GM12874 (cell line): ENCODE data around the gene CMC2.

Experiments used
- TF ChIP-seq, protein P1 (sequence below): IDR thresholded peaks from 2 replicates; pipeline ENCODE4 v1.5.1; 2011; ENCODE audit warnings: low read depth, mild to moderate bottlenecking, control low read depth, low read length, moderate library complexity; ENCODE audit not compliant: insufficient read depth

Gene CMC2

DNA sequence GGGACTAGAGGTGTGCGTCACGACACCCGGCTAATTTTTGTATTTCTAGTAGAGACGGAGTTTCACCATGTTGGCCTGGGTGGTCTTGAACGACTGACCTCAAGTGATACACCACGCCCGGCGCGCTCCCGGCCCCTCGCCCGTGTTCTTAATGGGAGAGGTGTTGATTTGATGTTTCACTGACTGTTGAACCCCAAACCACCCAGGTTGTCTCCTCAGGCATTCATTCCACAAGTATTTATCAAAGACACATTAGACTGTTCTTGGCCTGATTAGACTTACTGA is 1.8 kb upstream of the CMC2 start:
- TF ChIP-seq, protein P1, sequence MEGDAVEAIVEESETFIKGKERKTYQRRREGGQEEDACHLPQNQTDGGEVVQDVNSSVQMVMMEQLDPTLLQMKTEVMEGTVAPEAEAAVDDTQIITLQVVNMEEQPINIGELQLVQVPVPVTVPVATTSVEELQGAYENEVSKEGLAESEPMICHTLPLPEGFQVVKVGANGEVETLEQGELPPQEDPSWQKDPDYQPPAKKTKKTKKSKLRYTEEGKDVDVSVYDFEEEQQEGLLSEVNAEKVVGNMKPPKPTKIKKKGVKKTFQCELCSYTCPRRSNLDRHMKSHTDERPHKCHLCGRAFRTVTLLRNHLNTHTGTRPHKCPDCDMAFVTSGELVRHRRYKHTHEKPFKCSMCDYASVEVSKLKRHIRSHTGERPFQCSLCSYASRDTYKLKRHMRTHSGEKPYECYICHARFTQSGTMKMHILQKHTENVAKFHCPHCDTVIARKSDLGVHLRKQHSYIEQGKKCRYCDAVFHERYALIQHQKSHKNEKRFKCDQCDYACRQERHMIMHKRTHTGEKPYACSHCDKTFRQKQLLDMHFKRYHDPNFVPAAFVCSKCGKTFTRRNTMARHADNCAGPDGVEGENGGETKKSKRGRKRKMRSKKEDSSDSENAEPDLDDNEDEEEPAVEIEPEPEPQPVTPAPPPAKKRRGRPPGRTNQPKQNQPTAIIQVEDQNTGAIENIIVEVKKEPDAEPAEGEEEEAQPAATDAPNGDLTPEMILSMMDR = no peak

DNA sequence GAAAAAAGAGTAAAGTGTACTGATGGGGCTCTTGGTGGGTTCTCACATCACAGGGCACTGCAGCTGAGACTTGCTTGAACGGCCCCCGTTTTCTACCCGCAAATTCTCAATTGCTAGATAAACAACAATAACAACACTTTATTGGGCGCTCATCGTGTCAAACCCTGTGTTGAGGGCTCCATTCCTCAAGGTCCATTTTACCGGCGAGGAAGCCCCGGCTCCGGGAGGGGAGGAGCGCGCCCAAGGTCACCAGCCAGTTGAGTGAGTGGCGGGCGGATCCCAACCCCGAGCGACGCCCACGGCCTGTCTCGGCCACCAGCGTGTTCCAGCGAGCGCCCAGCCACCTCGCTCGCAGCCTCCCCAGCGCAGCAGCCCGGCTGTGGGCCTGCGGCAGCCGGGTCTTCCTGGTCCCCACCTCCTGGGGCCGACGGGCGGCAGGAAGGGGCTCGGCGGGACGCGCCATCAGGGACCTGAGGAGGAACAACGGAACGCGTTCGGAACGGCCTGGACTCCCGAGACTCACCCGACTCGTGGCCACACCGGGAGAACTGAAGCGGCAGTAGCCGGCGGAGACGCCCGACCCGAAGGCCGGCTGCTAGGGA is 373 bp downstream of the CMC2 start:
- TF ChIP-seq, protein P1 = no peak

DNA sequence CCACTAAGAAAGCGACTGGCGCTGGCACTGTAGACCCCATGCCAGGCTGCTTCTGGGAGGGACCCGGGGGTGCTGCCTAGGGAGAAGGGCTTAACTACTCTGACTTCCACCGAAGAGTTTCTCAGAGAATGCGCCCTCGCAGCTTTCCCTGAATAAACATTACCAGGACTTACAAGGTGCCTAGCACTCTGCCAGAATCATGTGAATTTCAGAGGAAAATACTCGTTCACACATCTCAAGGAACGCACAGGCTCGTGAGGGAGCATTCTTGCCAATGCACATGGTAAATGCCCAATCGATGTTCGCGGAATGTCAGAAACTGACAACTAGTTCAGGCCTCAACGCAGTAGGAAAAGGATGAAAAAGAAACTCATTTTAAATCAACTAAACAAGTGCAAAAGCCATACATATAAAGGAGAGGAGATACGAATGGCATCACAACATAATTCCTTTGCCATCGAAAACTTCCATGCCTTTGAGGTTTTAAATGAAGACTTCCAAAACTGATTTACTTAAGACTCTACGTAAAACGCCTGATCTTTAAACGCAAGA is 999 bp downstream of the CMC2 start:
- TF ChIP-seq, protein P1 = no peak

DNA sequence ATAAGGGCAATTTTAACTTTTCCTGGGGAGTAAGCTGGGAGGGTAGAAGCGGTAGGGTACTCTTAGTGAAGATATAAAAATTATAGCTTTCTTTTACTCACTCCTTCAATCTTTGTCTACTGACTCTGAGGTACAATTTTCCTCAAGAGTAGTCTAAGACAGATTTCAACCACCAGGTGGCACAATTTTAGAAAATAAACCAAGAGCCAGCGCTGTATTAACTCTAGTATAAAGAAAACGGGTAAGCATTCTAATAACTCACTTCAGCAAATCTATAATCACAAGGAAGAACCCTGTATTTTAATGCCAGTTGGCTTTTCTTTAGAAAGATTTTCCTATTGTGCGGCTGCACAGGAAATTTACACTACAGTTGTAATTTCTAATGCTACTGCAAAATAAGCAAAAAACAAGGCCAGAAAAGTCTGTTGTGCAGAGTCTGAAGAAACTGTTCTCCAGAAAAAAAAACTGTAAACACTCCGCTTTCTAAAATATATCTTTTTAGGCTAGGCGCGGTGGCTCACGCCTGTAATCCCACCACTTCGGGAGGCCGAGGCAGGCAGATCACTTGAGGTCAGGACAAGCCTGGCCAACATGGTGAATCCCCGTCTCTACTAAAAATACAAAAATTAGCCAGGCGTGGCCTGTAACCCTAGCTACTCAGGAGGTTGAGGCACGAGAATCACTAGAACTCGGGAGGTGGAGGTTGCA is 1.9 kb downstream of the CMC2 start:
- TF ChIP-seq, protein P1 = peak; percentile 32

DNA sequence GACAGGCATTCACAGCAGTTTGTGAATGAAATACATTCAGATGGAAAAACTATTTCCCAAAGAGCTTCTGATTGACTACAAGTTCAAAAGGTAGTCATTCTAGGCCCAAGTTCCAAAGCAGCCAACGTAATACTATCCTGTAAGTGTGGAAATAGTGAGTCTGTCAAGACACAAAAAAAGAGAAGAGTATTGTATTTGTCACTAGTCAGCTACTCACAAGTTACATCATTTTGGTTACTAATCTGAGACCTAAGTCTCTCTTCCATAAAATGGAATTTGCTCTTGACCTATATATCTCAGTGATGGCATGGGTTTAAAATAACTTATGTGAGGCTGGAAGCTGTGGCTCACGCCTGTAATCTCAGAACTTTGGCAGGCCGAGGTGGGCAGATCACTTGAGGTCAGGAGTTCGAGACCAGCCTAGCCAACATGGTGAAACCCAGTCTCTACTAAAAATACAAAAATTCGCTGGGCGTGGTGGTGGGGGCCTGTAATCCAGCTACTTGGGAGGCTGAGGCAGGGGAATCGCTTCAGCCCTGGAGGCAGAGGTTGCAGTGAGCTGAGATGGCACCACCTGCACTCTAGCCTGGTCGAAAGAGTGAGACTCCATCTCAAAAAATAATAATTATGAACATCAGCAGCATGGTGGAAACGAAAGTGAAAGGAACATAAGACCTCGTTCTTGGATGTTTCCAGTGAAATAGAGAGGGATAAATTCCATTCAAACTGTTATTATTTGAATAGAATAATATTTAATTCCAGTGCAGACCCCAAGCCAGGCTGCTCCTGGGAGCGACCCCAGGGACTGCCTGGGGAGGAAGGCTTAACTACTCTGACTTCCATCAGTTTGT is 2.9 kb downstream of the CMC2 start:
- TF ChIP-seq, protein P1 = no peak

DNA sequence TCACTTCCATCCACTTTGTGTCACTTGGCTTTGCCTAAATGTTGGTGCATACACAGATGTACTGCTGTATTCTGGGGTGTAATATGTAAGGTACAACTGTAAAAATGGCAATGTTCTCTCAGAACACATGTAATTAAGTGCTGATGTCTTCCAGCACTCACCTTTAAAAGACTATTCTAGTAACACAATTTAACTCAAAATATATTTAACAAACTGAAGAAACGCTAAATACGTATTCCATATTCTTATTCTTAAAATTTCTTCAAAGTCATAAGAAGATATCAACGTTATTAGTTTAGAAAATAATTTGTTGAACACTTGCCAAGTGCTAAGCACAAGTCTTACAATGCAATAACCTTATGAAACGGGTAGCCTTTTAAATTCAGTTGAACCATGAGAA is 3.6 kb downstream of the CMC2 start:
- TF ChIP-seq, protein P1 = no peak

DNA sequence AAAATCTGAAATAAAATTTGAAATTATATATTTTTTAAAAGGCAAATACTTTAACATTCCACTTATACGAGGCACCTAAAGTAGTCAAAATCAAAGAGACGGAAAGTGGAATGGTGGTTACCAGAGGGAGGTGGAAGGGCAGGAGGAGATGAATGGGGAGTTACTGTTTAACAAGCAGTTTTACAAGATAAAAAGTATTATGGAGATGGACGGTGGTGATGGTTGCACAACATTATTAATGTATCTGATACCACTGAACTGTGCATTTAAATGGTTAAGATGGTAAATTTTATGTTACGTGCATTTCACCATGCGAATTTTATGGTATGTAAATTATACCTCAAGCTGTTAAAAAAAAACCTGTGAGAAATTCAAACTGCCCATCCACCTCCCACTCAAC is 5.4 kb downstream of the CMC2 start:
- TF ChIP-seq, protein P1 = no peak
